ENCODE data around the gene MMUT. TPM values are rescaled to one million over a fixed set of nuclear protein-coding genes. Genes with fewer than 3 reads are reported as not detected.
A peak's percentile ranks its signal among the peaks of the same experiment; 100 is the strongest.

MMUT gene
- total RNA-seq (10 to 100 TPM; 10.5 to 18.5 (median 15.4) TPM), polyA plus RNA-seq (10 to 100 TPM; 16.8 to 23.6 (median 17.1) TPM)

GRCh38 chr6:49462927-49463611 is at the start of gene MMUT, which contains the start of gene CENPQ:
TSS of gene MMUT (minus strand) at chr6:49463253. CDS start at chr6:49459466, 3,787 bp downstream.
TSS of gene CENPQ (plus strand) at chr6:49463370. CDS start at chr6:49470177, 6,807 bp downstream.
- TF ChIP-seq POLR2A (IDR thresholded peaks at IDR 0.05) (peak; percentile 75 to 76), EP300 (IDR thresholded peaks at IDR 0.05) (peak in 1 of 4 donors; percentile 84), CTCF (IDR thresholded peaks at IDR 0.05) (no peak), POLR2AphosphoS5 (IDR thresholded peaks at IDR 0.05) (peak; percentile 85 to 96 (median 92))
- Histone ChIP-seq H3K27me3 (no peaks in the 10 kb centered on the region), H3K4me3 (peak within 1 kb of the TSS; percentile 65 to 74 (median 71)), H3K4me1 (peaks cover 0 to 51% (median 22%) of the 10 kb centered on the region in 4 donors), H3K9me3 (no peaks in the 10 kb centered on the region), H3K36me3 (peaks cover 0 to 12% (median 0%) of the 10 kb centered on the region in 4 donors), H3K27ac (peak within 1 kb of the TSS; percentile 83 to 89 (median 87))
- DNase-seq: peak; percentile 97
- WGBS, 2 donors: 0% methylated on average over 37 of the region's 37 CpGs
- intact Hi-C loops (cut with DNase I): no loop called here

GRCh38 chr6:49509342-49509741 is 46.3 kb upstream of the MMUT start:
- intact Hi-C loops (cut with DNase I): no loop called here
- Histone ChIP-seq H3K27ac (no peak overlapping the region), H3K9me3 (no peaks in the 10 kb centered on the region), H3K27me3 (no peaks in the 10 kb centered on the region), H3K36me3 (no peaks in the 10 kb centered on the region), H3K4me1 (no peaks in the 10 kb centered on the region), H3K4me3 (no peak overlapping the region)
- no peak for DNase-seq
- TF ChIP-seq CTCF (IDR thresholded peaks at IDR 0.05): no peak
- TF ChIP-seq EP300 (IDR thresholded peaks at IDR 0.05): no peak
- TF ChIP-seq POLR2A (IDR thresholded peaks at IDR 0.05): no peak
- no peak for TF ChIP-seq POLR2AphosphoS5 (IDR thresholded peaks at IDR 0.05)
- 72 to 77% methylated on average over 3 of the region's 3 CpGs for WGBS, 2 donors

GRCh38 chr6:49506569-49507111 is 43.6 kb upstream of the MMUT start:
- no peaks in the 10 kb centered on the region for H3K9me3 ChIP-seq
- no peak overlapping the region for H3K4me3 ChIP-seq
- TF ChIP-seq POLR2A (IDR thresholded peaks at IDR 0.05): no peak
- no peak for DNase-seq
- H3K27me3 ChIP-seq: no peaks in the 10 kb centered on the region
- H3K36me3 ChIP-seq: no peaks in the 10 kb centered on the region
- no peak overlapping the region for H3K27ac ChIP-seq
- no peaks in the 10 kb centered on the region for H3K4me1 ChIP-seq
- intact Hi-C loops (cut with DNase I): no loop called here
- 27 to 79% methylated on average over 5 of the region's 5 CpGs for WGBS, 2 donors

GRCh38 chr6:49504666-49505065 is 41.6 kb upstream of the MMUT start:
- Histone ChIP-seq H3K27me3 (no peaks in the 10 kb centered on the region), H3K9me3 (no peaks in the 10 kb centered on the region), H3K36me3 (no peaks in the 10 kb centered on the region), H3K4me3 (no peak overlapping the region), H3K4me1 (no peaks in the 10 kb centered on the region), H3K27ac (no peak overlapping the region)
- TF ChIP-seq EP300 (IDR thresholded peaks at IDR 0.05) (no peak), CTCF (IDR thresholded peaks at IDR 0.05) (no peak), POLR2AphosphoS5 (IDR thresholded peaks at IDR 0.05) (no peak), POLR2A (IDR thresholded peaks at IDR 0.05) (no peak)
- WGBS, 2 donors: 78 to 86% methylated on average over 5 of the region's 5 CpGs
- no peak for DNase-seq
- intact Hi-C loops (cut with DNase I): no loop called here

GRCh38 chr6:49499623-49500022 is 36.6 kb upstream of the MMUT start, which contains the start of gene GLYATL3:
TSS of gene GLYATL3 (plus strand) at chr6:49499923. CDS start at chr6:49511991, 12,068 bp downstream.
- DNase-seq: no peak
- H3K4me3 ChIP-seq: no peak within 1 kb of the TSS

More at GRCh38 chr6:49499623-49500022, 36.6 kb upstream of the MMUT start, which contains the start of gene GLYATL3:
- H3K27me3 ChIP-seq: no peaks in the 10 kb centered on the region
- intact Hi-C loops (cut with DNase I): no loop called here
- 37 to 71% methylated on average over 2 of the region's 2 CpGs for WGBS, 2 donors
- no peaks in the 10 kb centered on the region for H3K4me1 ChIP-seq
- H3K9me3 ChIP-seq: no peaks in the 10 kb centered on the region
- H3K36me3 ChIP-seq: no peaks in the 10 kb centered on the region
- TF ChIP-seq EP300 (IDR thresholded peaks at IDR 0.05): no peak
- no peak for TF ChIP-seq POLR2A (IDR thresholded peaks at IDR 0.05)
- TF ChIP-seq CTCF (IDR thresholded peaks at IDR 0.05): no peak
- no peak for TF ChIP-seq POLR2AphosphoS5 (IDR thresholded peaks at IDR 0.05)
- no peak within 1 kb of the TSS for H3K27ac ChIP-seq

Data from sigmoid colon (tissue), 7 donors.